KBM-7 (cell line): Measurements from ENCODE around the gene ZDHHC22.

Experiments
- DNase-seq: peaks from one replicate; pipeline ENCODE4 v3.0.0-alpha.2; 2015
- in situ Hi-C: fragments of 300-500 bp; cut with MboI; formaldehyde crosslinking; loops from 2 replicates; pipeline ENCODE4 v1.14.3; 2020; ENCODE audit warnings: low sequenced_read_pairs, low pct_unique_long_range_greater_than_20kb, mixed read lengths

ZDHHC22 gene

DNA sequence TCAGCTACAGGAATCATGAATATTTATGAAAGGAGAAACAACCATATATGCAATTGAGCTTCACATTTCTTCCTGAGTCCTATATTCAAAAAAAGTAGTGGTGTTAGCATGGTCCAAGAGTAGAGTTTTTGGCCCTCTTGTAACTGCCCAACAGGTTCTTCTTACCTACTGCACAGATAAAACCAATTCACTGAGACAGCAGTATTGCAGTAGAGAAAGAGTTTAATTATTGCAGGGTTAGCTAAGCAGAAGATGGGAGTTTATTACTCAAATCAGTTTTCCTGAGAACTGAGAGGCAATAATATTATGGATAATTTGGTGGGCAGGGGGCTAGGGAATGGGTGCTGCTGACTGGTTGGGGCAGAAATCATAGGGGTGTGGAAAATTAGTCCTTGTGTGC, 50.1 kb downstream of the ZDHHC22 start:
- in situ Hi-C loops: no loop called here
- no peak for DNase-seq

DNA sequence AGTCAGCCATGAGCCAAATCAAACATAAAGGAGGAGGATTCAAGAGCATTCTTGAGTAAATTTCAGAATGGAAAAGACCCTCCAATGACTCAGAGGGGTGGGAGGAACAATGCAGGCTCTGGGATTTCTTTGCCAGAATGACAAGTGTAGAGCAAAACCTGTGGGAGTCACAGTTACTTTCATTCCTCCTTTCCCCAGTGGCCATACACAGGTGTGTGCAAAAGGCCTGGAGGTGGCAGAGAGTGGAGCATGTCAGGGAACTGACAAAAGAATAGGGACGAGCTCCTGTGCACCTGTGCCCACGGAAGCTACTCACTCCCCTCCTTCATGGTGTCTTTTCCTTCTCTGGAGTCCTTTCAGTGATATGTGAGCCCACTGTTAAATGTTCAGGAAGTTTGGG, 52.9 kb downstream of the ZDHHC22 start:
- in situ Hi-C loops: no loop called here
- no peak for DNase-seq

DNA sequence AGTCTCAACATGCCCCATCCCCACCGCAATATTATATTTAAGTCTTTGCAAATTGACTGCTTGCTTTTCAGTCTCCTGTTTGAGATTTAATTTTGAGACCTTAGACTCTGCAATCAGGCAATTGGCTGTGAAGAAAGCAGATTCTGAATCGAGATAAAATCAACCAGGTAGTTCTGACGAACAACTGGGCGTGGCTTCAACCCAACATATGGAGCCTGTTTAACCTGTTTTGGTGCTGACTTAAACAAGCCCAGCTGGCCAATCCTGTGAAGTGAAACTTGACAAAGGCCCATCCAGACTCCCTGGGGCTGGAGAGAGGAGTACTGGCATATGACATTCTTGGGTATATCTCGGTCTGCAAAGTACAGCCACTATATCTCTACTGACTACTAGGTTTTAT, 53.4 kb downstream of the ZDHHC22 start:
- in situ Hi-C loops: no loop called here

DNA sequence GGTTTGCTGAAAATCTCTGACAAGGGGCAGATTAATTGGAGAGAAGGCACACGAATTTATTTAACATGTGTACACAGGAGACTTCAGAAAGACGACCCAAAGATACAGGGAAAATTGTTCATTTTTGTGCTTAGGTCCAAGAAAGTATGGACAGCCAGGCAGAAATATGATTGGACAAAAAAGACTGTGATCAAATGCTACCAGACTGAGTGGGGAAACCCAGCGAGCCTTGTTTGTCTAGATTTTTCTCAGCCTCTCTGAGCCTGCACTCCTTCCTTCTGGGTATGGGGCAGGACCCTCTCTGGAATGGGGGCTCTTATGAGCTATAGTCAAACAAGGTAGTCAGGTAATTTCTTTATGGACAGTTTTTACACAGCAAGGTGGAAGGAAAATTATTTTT, 54.0 kb downstream of the ZDHHC22 start:
- DNase-seq: no peak
- in situ Hi-C loops: no loop called here

More for the DNA sequence above, 53.4 kb downstream of the ZDHHC22 start:
- no peak for DNase-seq

DNA sequence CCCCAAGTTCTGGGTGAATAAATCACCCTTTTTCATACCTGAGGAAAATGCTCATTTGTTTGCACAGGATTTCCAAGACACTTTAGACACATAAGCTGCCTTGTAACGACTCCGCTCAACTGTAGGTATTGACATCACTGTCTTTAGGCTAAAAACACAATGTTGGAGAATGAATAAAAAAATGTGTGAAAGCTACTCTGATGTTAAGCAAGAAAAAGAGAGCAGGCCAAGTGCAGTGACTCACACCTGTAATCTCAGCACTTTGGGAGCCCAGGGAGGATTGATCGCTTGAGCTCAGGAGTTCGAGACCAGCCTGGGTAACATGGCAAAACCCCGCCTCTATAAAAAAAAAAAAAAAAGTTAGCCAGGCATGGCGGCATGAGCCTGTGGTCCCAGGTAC, 54.6 kb downstream of the ZDHHC22 start:
- in situ Hi-C loops: no loop called here
- no peak for DNase-seq

DNA sequence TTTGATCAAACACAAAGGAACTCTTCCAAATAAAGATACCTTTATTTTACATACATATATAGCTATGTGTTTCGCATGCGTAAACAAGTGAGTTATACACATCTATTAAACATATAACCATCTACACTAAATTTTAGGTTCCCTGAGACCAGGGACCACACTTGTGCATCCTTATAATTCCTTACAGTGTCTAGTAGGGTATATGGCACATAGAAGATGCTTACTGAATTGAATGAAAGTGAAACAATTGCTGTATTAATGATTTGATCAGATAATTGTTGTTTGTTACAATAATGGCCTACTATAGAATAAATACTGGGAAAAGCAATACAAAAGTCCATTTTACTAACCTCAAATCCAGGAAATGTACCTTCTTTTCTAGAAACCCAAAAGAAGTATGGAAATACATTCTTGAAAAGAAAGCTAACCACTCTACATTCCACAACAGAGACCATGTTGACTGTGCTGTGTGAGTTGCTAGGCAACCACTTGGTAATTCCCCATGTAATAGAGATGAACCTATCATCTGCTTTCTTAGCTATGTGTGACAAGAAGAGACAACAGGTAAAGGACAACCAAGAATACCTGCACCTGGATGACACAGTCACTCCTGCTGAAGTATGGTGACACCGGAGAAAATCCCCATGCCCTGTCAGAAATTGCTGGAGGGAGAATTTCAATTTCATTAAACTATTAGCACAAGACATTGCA, 55.4 kb downstream of the ZDHHC22 start:
- in situ Hi-C loops: no loop called here
- DNase-seq: no peak

DNA sequence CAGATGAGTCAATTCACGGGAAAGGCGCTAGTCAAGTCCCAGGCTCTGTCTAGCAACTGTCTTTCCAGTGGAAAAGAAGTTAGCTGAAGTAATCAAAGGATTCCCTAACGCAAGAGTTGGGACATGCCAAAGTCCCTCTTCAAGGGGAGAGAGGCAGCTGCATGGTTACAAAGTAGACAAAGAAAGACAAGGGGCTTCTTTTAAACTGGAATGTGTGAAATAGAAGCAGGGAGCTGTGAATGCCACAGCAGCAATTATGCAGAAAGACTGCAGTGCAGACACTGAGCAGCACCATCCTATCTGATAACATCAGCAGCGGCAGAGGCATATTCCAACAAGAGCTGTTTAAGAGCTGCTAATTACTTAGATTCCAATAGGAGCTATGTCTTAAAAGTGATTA, 56.1 kb downstream of the ZDHHC22 start:
- in situ Hi-C loops: no loop called here
- DNase-seq: no peak

DNA sequence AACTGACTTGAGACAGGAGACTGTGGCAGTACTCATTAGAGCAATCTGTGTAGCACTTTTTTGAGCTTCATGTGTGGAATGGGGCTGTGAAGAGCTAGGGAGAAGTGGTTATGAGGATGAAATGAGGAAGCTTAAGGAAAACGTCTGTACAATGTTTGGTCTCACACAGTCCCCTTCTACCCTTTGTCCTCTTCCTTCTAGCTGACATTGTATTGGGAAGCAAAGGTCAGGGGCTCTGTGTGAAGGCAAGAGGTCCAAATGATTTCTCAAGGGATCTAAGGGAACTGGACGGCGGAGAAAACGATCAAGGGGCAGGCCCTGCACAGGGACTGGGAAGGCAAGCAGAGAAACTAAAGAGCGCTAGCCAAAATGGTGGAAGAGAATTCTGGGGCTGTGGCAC, 56.6 kb downstream of the ZDHHC22 start:
- DNase-seq: no peak
- in situ Hi-C loops: no loop called here

DNA sequence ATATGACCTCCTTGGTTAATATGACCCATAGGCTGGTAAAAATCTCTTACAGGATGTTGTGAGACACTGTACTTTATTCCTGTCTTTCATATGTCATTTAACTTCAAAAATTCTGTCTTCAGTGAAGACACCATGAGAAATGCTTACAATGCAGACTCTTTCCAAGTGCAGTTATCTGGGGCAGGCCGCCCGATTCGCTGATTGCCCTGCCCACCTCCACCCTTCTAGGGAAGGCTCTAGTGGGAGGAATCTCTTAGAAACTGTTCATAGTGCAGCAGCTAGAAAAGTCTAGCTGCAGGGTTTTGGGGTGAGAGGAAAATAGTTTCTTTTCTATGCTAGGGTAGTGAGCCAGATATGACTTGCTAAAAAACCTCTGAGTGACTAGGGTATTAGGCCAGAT, 58.5 kb downstream of the ZDHHC22 start:
- in situ Hi-C loops: no loop called here
- no peak for DNase-seq

DNA sequence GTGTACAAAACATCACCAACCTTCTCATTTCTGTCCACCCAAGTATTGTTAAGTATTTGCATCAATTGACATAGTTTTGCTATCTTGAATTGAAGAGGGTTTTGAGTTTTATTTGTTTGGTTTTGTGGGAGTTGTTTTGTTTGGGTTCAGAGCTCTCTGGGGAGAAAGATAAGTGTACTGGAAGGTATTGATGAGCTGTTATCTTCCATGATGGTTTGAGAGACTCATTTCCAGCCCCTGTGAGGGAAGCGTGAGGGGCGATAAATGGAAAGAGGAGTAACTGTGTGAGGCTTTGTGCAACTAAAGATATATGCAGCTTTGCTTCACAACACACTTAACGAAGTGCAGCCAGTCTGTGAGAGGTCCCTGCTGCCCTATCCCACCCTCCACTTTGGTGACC, 59.2 kb downstream of the ZDHHC22 start:
- no peak for DNase-seq
- in situ Hi-C loops: no loop called here
